Renal pelvis (tissue), 4 donors: ENCODE results near the gene NFATC3. TPM values are rescaled to one million over a fixed set of nuclear protein-coding genes. Genes with fewer than 3 reads are reported as not detected.

Source experiments
- DNase-seq: peaks from one replicate; pipeline ENCODE4 v3.0.0-alpha.2; 2013
- polyA plus RNA-seq, 3 donors: library from polyadenylated mRNA; unstranded; fragments of 120-200 nt; gene quantifications; one replicate each; pipeline ENCODE4 v1.2.1, GENCODE V29; 2013; ENCODE audit not compliant: insufficient read length in 3 of 3

NFATC3 gene
- polyA plus RNA-seq, 3 donors, result 30.9 to 35.0 (median 33.5) TPM

GRCh38 chr16:68267612-68268405 lies 182.6 kb downstream of the NFATC3 start:
- no peak for DNase-seq

GRCh38 chr16:68269793-68270192 lies 184.6 kb downstream of the NFATC3 start:
- DNase-seq, result no peak

GRCh38 chr16:68270353-68270752 lies 185.2 kb downstream of the NFATC3 start:
- DNase-seq, result no peak

DNA sequence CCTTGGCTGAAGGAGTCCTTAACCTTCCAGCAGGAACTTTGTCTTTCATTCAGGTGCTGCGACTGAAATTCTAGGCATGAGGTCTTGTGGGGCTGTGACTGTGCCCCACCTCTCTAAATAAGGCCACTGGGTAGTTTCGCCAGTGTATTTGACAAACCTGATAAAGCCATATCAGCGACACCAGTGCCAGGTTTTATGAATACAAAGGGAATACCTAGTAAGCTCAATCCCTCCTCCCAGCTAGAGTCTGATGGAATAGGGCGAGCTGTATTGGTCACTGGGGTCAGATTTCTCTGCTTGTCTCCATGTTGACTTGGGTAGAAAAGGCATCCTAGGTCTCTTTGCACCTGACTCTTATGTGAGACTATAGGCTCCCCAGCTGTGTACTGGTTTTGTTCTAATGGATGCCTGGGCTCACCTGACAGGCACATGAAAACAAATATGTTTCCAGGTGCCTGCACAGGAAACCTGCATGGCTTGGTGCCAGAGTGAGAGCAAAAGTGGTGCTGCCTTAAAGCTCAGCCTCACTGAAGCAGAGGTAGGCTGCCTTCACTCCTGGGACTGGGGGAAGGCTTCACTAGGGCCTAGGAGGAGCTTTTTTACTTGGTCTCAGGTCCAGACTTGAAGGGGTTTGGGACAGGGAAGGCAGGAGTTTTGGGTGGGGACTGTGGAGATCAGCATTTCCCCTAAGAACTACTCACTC lies 187.5 kb downstream of the NFATC3 start:
- no peak for DNase-seq

DNA sequence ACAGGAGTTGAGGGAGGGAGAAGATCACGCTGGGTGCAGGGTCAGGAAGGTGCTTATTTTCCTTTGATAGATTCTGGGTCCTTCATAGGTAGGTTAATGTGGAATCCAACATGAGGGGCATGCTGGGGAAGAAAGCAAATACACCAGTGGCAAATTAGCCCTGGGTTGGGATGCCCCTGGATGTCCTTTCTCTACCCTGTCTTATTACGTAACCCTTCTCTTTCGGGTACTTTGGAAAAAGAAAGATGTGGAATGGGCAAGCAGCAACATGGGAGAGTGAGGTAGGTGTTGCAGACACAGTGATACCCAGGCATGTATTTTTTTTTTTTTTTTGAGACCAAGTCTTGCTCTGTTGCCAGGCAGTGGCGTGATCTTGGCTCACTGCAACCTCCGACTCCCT lies 188.3 kb downstream of the NFATC3 start:
- DNase-seq, result no peak

DNA sequence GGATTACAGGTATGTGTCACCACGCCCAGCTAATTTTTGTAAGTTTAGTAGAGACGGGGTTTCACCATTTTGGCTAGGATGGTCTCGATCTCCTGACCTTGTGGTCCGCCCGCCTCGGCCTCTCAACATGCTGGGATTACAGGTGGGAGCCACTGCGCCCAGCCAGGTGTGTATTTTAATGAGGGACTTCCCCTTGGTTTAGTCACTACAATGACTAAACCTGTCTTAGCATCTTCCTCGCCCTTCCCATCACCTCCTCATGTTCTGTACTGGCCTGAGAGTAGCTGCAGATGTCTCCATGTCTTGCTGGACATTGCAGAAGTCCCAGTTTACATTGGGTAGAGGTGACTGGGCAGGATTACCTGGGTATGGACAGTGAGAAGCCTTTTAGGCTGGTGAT lies 188.7 kb downstream of the NFATC3 start:
- no peak for DNase-seq

- no peak for DNase-seq
Observed at GRCh38 chr16:68274441-68274840, 189.3 kb downstream of the NFATC3 start.

- no peak for DNase-seq
Observed at GRCh38 chr16:68275611-68276191, 190.5 kb downstream of the NFATC3 start.

DNA sequence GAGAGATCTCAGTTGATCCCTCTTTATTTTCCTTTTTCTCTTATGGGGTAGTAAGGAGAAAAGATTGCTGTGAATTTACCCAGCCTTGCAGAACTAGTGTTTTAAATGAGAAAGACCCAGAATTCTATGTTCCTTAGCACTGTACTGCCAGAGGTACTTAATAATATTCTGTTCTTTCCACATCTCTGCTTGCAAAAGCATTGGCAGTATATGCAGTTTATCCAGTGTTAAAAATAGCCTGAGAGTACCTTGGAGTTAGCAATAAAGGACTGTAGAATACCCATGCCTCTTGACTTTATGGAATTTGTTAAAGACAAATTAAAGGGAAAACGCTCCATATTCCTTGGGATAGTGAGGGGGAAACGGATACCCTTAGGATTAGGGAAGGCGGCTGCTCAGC lies 191.1 kb downstream of the NFATC3 start:
- DNase-seq, result no peak

Other genes with a start within 250 kb of the NFATC3 start
- gene THAP11, start 243.1 kb upstream of the NFATC3 start, polyA plus RNA-seq, result 10 to 100 TPM; 30.9 to 39.5 (median 33.4) TPM
- gene NUTF2, start 238.4 kb upstream of the NFATC3 start, polyA plus RNA-seq, result 100 to 1,000 TPM; 122 to 133 (median 127) TPM
- gene CENPT, start 237.7 kb upstream of the NFATC3 start, polyA plus RNA-seq, result 10 to 100 TPM; 52.1 to 59.4 (median 57.7) TPM
- gene EDC4, start 212.3 kb upstream of the NFATC3 start, polyA plus RNA-seq, result 10 to 100 TPM; 91.3 to 99.6 (median 95.2) TPM
- 1 to 10 TPM in 1 of 3 donors, under 1 TPM in 2; 0.51 to 1.8 (median 0.98) TPM for gene NRN1L, start 200.5 kb upstream of the NFATC3 start, polyA plus RNA-seq
- 10 to 100 TPM; 38.0 to 42.6 (median 41.5) TPM for gene PSKH1, start 192.1 kb upstream of the NFATC3 start, polyA plus RNA-seq
- gene CTRL, start 153.5 kb upstream of the NFATC3 start, polyA plus RNA-seq, result 10 to 100 TPM in 1 of 3 donors, 1 to 10 TPM in 2; 8.4 to 10.3 (median 9.2) TPM
- 10 to 100 TPM; 28.2 to 30.8 (median 30.1) TPM for gene PSMB10, start 148.5 kb upstream of the NFATC3 start, polyA plus RNA-seq
- gene LCAT, start 141.2 kb upstream of the NFATC3 start, polyA plus RNA-seq, result 10 to 100 TPM; 18.0 to 27.4 (median 26.8) TPM
- 10 to 100 TPM; 30.1 to 40.9 (median 40.9) TPM for gene SLC12A4, start 116.7 kb upstream of the NFATC3 start, polyA plus RNA-seq
- gene DPEP3, start 104.9 kb upstream of the NFATC3 start, polyA plus RNA-seq, result under 1 TPM in 1 of 3 donors, not detected in 2; 0.17 TPM
- 1 to 10 TPM in 2 of 3 donors, under 1 TPM in 1; 0.75 to 1.6 (median 1.1) TPM for gene DPEP2, start 85.9 kb upstream of the NFATC3 start, polyA plus RNA-seq
- gene DPEP2NB, start 69.5 kb upstream of the NFATC3 start, polyA plus RNA-seq, result not detected
- 10 to 100 TPM; 10.6 to 12.5 (median 11.3) TPM for gene DDX28, start 62.1 kb upstream of the NFATC3 start, polyA plus RNA-seq
- 10 to 100 TPM; 12.3 to 20.4 (median 15.9) TPM for gene DUS2, start 62.1 kb upstream of the NFATC3 start, polyA plus RNA-seq
- gene ESRP2, start 150.8 kb downstream of the NFATC3 start, polyA plus RNA-seq, result 10 to 100 TPM; 29.1 to 45.3 (median 38.1) TPM
- gene PLA2G15, start 160.0 kb downstream of the NFATC3 start, polyA plus RNA-seq, result 10 to 100 TPM; 23.1 to 26.6 (median 23.2) TPM
- 10 to 100 TPM; 12.2 to 16.8 (median 15.2) TPM for gene SLC7A6, start 179.2 kb downstream of the NFATC3 start, polyA plus RNA-seq
- 10 to 100 TPM; 22.3 to 25.4 (median 24.7) TPM for gene SLC7A6OS, start 225.6 kb downstream of the NFATC3 start, polyA plus RNA-seq
- gene PRMT7, start 225.6 kb downstream of the NFATC3 start, polyA plus RNA-seq, result 10 to 100 TPM; 47.1 to 71.1 (median 64.8) TPM